C4-2B (cell line): ENCODE data around the gene SSTR4.

ENCODE experiments used
- CTCF ChIP-seq: fragments of 450-650 bp; conservative IDR thresholded peaks from 2 replicates; pipeline ENCODE4 v1.5.1; 2017; ENCODE audit warnings: mild to moderate bottlenecking
- ZFX ChIP-seq: fragments of 450-650 bp; IDR thresholded peaks from 2 replicates; pipeline ENCODE4 v1.6.1; 2017

GRCh38 chr20:23021951-23022350, 13.2 kb upstream of the SSTR4 start:
- no peak for TF ChIP-seq CTCF
- no peak for TF ChIP-seq ZFX
